ENCODE measurements around the gene SFPQ. TPM values are rescaled to one million over a fixed set of nuclear protein-coding genes. Genes with fewer than 3 reads are reported as not detected.
"Not testable (repeated sequence)": the region's sequence is repeated elsewhere in the genome, so short reads cannot be mapped to it uniquely, and the experiment has no call there.

SFPQ gene
- total RNA-seq, 1 experiment from 2014 or later: 573 TPM

DNA sequence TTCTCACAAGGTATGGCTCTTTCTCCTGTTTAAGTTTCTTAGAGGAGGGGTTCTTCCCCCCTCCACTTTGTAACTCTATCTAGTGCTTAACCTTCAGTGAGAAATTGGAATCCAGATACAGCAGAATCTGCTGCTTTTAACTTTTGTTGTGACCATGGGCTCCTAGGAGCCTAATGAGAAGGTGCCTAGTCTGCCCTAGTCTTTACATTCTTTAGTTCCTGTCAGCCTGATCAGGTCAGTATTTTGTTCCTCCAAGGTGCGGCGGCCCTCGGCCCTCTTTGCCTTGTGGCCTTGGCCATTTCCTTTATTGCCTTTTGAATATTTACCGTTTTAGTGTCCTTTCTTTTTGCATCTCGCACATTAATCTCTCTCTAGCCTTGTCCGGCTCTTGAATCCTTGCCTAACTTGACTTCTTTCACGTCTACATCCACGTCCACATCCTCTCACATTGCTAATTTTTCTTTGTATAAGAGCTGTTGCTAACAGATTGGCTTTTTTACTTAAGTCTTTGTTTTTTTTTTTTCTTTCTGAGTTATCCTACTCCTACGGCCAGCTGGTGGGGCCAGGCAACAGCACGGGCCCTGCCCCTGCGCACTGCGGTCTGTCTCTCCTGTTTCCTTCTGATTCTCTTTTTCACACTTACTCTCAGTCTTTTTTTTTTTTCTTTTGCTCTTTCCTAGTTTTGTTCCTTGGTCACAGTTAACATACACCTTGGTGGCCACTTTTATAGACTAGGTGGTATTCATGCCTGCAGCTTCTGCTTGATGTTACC lies 49.0 kb downstream of the SFPQ start:
- Histone ChIP-seq H3K18ac (ENCODE audit: insufficient read length, low read depth, low read length) (no peak overlapping the region), H3K4me2 (ENCODE audit: insufficient read depth, insufficient read length, low read length) (no peak overlapping the region), H3K9ac (ENCODE audit: extremely low read depth, insufficient read length, low read length) (no peak overlapping the region), H2AK5ac (ENCODE audit: insufficient read length, low read length) (no peak overlapping the region), H3K4ac (ENCODE audit: low read depth, low read length) (no peak overlapping the region), H2BK12ac (ENCODE audit: insufficient read length, low read depth, low read length) (no peak overlapping the region), H3T11ph (ENCODE audit: low read length) (no peak overlapping the region), H3K79me2 (ENCODE audit: insufficient read depth, low read length) (no peaks in the 10 kb centered on the region), H3K27ac (ENCODE audit: insufficient read length, low read depth, low read length) (no peak overlapping the region), H3K23ac (ENCODE audit: insufficient read length, low read depth, low read length) (no peak overlapping the region), H3K9me3 (ENCODE audit: control insufficient read depth, low read depth, low read length) (no peaks in the 10 kb centered on the region), H4K91ac (ENCODE audit: insufficient read length, low read depth, low read length) (no peak overlapping the region), H2BK120ac (ENCODE audit: low read depth, low read length, poor library complexity, severe bottlenecking) (no peak overlapping the region), H2BK5ac (ENCODE audit: insufficient read length, low read length) (no peak overlapping the region), H3K14ac (ENCODE audit: insufficient read depth, low read length) (no peak overlapping the region), H3K56ac (ENCODE audit: insufficient read length, low read depth, low read length) (no peak overlapping the region), H2BK20ac (ENCODE audit: low read depth, low read length, poor library complexity, severe bottlenecking) (no peak overlapping the region), H2AFZ (ENCODE audit: low read length) (no peak overlapping the region), H3K27me3 (ENCODE audit: insufficient read depth, low read length) (no peaks in the 10 kb centered on the region), H3K79me1 (ENCODE audit: insufficient read depth, low read depth, low read length, poor library complexity, severe bottlenecking) (no peaks in the 10 kb centered on the region), H2BK15ac (ENCODE audit: low read depth, low read length) (no peak overlapping the region), H4K20me1 (ENCODE audit: control insufficient read depth, insufficient read depth, insufficient read length) (no peaks in the 10 kb centered on the region), H4K5ac (ENCODE audit: insufficient read length, low read depth, low read length) (no peak overlapping the region), H3K4me1 (ENCODE audit: insufficient read depth, low read length) (no peaks in the 10 kb centered on the region), H4K8ac (replicated peaks; ENCODE audit: insufficient read length, low read depth, low read length) (no peak overlapping the region), H3K23me2 (ENCODE audit: insufficient read length, low read depth, low read length, poor library complexity, severe bottlenecking) (no peaks in the 10 kb centered on the region)
- DNase-seq: no peak
- TF ChIP-seq, protein P1, sequence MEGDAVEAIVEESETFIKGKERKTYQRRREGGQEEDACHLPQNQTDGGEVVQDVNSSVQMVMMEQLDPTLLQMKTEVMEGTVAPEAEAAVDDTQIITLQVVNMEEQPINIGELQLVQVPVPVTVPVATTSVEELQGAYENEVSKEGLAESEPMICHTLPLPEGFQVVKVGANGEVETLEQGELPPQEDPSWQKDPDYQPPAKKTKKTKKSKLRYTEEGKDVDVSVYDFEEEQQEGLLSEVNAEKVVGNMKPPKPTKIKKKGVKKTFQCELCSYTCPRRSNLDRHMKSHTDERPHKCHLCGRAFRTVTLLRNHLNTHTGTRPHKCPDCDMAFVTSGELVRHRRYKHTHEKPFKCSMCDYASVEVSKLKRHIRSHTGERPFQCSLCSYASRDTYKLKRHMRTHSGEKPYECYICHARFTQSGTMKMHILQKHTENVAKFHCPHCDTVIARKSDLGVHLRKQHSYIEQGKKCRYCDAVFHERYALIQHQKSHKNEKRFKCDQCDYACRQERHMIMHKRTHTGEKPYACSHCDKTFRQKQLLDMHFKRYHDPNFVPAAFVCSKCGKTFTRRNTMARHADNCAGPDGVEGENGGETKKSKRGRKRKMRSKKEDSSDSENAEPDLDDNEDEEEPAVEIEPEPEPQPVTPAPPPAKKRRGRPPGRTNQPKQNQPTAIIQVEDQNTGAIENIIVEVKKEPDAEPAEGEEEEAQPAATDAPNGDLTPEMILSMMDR (conservative IDR thresholded peaks at IDR 0.05): no peak
- no peaks in the 10 kb centered on the region; a peak in 1 of 7 replicates for H3K36me3 Mint-ChIP-seq (ENCODE audit: insufficient read depth in 1 of 3, low read depth in 3 of 3)
- peak overlapping the region in 1 of 3 experiments; percentile 5; a peak in 3 of 7 replicates for H3K27ac Mint-ChIP-seq
- H3K27me3 Mint-ChIP-seq (ENCODE audit: low read depth): no peaks in the 10 kb centered on the region; the same call in 1 of the 2 replicates
- WGBS (ENCODE audit: extremely low coverage, insufficient read length, low lambda C conversion rate): no CpG with 5 or more reads among the region's 12 CpGs
- H3K4me3 Mint-ChIP-seq: no peak overlapping the region
- no peaks in the 10 kb centered on the region; a peak in 1 of 5 replicates for H3K9me3 Mint-ChIP-seq
- peaks cover 16 to 22% of the 10 kb centered on the region in 2 experiments for H3K4me1 Mint-ChIP-seq

DNA sequence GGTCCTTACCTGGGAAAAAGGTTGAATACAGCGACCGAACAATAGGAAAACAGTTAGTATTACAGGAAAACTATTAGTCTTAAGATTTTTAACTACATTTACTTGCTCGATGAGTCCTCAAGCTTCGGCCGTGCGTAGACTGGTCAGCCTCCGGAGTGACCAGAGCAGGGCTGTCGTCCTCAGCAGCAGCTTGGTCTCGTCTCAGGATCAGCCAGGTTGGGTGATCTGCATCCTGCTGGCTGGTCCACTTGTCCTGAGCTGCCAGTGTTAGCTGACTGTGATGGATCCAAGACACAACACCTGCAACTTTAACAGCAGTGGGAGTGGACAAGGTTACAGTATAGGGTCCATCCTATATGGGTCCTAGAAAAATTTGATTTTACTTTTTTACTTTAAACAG lies 50.2 kb downstream of the SFPQ start:
- not testable (repeated sequence) for H3K27ac ChIP-seq (ENCODE audit: insufficient read length, low read depth, low read length); H2AFZ ChIP-seq (ENCODE audit: low read length); H3K56ac ChIP-seq (ENCODE audit: insufficient read length, low read depth, low read length); H3T11ph ChIP-seq (ENCODE audit: low read length); H3K27ac Mint-ChIP-seq; H3K79me2 ChIP-seq (ENCODE audit: insufficient read depth, low read length); H4K8ac ChIP-seq (replicated peaks; ENCODE audit: insufficient read length, low read depth, low read length); H3K79me1 ChIP-seq (ENCODE audit: insufficient read depth, low read depth, low read length, poor library complexity, severe bottlenecking); H3K4me1 ChIP-seq (ENCODE audit: insufficient read depth, low read length); H3K4me2 ChIP-seq (ENCODE audit: insufficient read depth, insufficient read length, low read length); H2BK120ac ChIP-seq (ENCODE audit: low read depth, low read length, poor library complexity, severe bottlenecking); H4K20me1 ChIP-seq (ENCODE audit: control insufficient read depth, insufficient read depth, insufficient read length); H4K91ac ChIP-seq (ENCODE audit: insufficient read length, low read depth, low read length); H4K5ac ChIP-seq (ENCODE audit: insufficient read length, low read depth, low read length); H3K9me3 Mint-ChIP-seq; H3K9me3 ChIP-seq (ENCODE audit: control insufficient read depth, low read depth, low read length); H3K14ac ChIP-seq (ENCODE audit: insufficient read depth, low read length); H3K9ac ChIP-seq (ENCODE audit: extremely low read depth, insufficient read length, low read length); H3K18ac ChIP-seq (ENCODE audit: insufficient read length, low read depth, low read length); H3K4me3 Mint-ChIP-seq; H3K27me3 ChIP-seq (ENCODE audit: insufficient read depth, low read length); DNase-seq; H2BK5ac ChIP-seq (ENCODE audit: insufficient read length, low read length); H3K27me3 Mint-ChIP-seq (ENCODE audit: low read depth); H3K4ac ChIP-seq (ENCODE audit: low read depth, low read length); H3K23me2 ChIP-seq (ENCODE audit: insufficient read length, low read depth, low read length, poor library complexity, severe bottlenecking); H2BK15ac ChIP-seq (ENCODE audit: low read depth, low read length); H2BK12ac ChIP-seq (ENCODE audit: insufficient read length, low read depth, low read length); H3K23ac ChIP-seq (ENCODE audit: insufficient read length, low read depth, low read length); H2AK5ac ChIP-seq (ENCODE audit: insufficient read length, low read length); H3K36me3 Mint-ChIP-seq (ENCODE audit: insufficient read depth in 1 of 3, low read depth in 3 of 3); H2BK20ac ChIP-seq (ENCODE audit: low read depth, low read length, poor library complexity, severe bottlenecking)
- no CpG with 5 or more reads among the region's 9 CpGs for WGBS (ENCODE audit: extremely low coverage, insufficient read length, low lambda C conversion rate)
- peaks cover 20 to 22% of the 10 kb centered on the region in 2 experiments for H3K4me1 Mint-ChIP-seq

Measured in H9 (cell line).